ENCODE measurements around the gene PARD6B. TPM values are rescaled to one million over a fixed set of nuclear protein-coding genes. Genes with fewer than 3 reads are reported as not detected.

Gene PARD6B
- total RNA-seq, 2 donors from 2014 or later, result 8.3 to 14.4 TPM

- DNase-seq (ENCODE audit: low spot score), result no peak
- no peak for TF ChIP-seq POLR2AphosphoS5 (IDR thresholded peaks at IDR 0.05)
- no peak for TF ChIP-seq CTCF (IDR thresholded peaks at IDR 0.05)
- TF ChIP-seq POLR2A (IDR thresholded peaks at IDR 0.05), result no peak
- no peak overlapping the region for H3K4me3 ChIP-seq
- H3K36me3 ChIP-seq, result no peaks in the 10 kb centered on the region
- WGBS, result 44% methylated on average over 8 of the region's 8 CpGs
- H3K27ac ChIP-seq, result no peak overlapping the region
- no peaks in the 10 kb centered on the region for H3K9me3 ChIP-seq
- H3K27me3 ChIP-seq (replicated peaks; ENCODE audit: insufficient read depth), result no peaks in the 10 kb centered on the region
- intact Hi-C loops (cut with DNase I), result no loop called here
- H3K4me1 ChIP-seq (replicated peaks), result no peaks in the 10 kb centered on the region
These were observed 22.3 kb upstream of the PARD6B start for GRCh38 chr20:50708845-50709635.

GRCh38 chr20:50709636-50709973 is 21.8 kb upstream of the PARD6B start:
- DNase-seq (ENCODE audit: low spot score), result no peak
- H3K4me1 ChIP-seq (replicated peaks), result no peaks in the 10 kb centered on the region
- intact Hi-C loops (cut with DNase I), result no loop called here
- no peaks in the 10 kb centered on the region for H3K36me3 ChIP-seq
- no peaks in the 10 kb centered on the region for H3K9me3 ChIP-seq
- H3K4me3 ChIP-seq, result no peak overlapping the region
- no peaks in the 10 kb centered on the region for H3K27me3 ChIP-seq (replicated peaks; ENCODE audit: insufficient read depth)
- no peak overlapping the region for H3K27ac ChIP-seq
- no peak for TF ChIP-seq CTCF (IDR thresholded peaks at IDR 0.05)
- TF ChIP-seq POLR2A (IDR thresholded peaks at IDR 0.05), result no peak
- 63% methylated on average over 5 of the region's 5 CpGs for WGBS

- DNase-seq (ENCODE audit: low spot score), result no peak
- intact Hi-C loops (cut with DNase I), result loop anchor here (5.0 kb wide), 1 partner anchor 83 kb away; no protein-coding TSS in a partner anchor
- WGBS, result 79% methylated on average over 9 of the region's 9 CpGs
- Histone ChIP-seq H3K4me1 (replicated peaks) (no peaks in the 10 kb centered on the region), H3K27ac (no peak overlapping the region), H3K9me3 (no peaks in the 10 kb centered on the region), H3K36me3 (no peaks in the 10 kb centered on the region), H3K27me3 (replicated peaks; ENCODE audit: insufficient read depth) (no peaks in the 10 kb centered on the region), H3K4me3 (no peak overlapping the region)
- TF ChIP-seq POLR2A (IDR thresholded peaks at IDR 0.05), result no peak
- TF ChIP-seq CTCF (IDR thresholded peaks at IDR 0.05), result no peak
- TF ChIP-seq POLR2AphosphoS5 (IDR thresholded peaks at IDR 0.05), result no peak
These were observed 20.8 kb upstream of the PARD6B start for GRCh38 chr20:50710492-50711063.

GRCh38 chr20:50711113-50711825 is 20.1 kb upstream of the PARD6B start:
- WGBS, result 81% methylated on average over 13 of the region's 13 CpGs
- TF ChIP-seq POLR2A (IDR thresholded peaks at IDR 0.05) (no peak), CTCF (IDR thresholded peaks at IDR 0.05) (no peak), POLR2AphosphoS5 (IDR thresholded peaks at IDR 0.05) (no peak)
- Histone ChIP-seq H3K36me3 (no peaks in the 10 kb centered on the region), H3K9me3 (no peaks in the 10 kb centered on the region), H3K27ac (no peak overlapping the region), H3K4me1 (replicated peaks) (no peaks in the 10 kb centered on the region), H3K27me3 (replicated peaks; ENCODE audit: insufficient read depth) (no peaks in the 10 kb centered on the region), H3K4me3 (no peak overlapping the region)
- intact Hi-C loops (cut with DNase I), result loop anchor here (5.0 kb wide), 1 partner anchor 84 kb away; no protein-coding TSS in a partner anchor
- no peak for DNase-seq (ENCODE audit: low spot score)

All from prostate gland (tissue), 2 donors.